GM23248 (cell line): ENCODE measurements around the gene MPZL3.

ENCODE experiments used
- EZH2 ChIP-seq: fragments of 200-600 bp; sonication (generic); IDR thresholded peaks from 2 replicates; pipeline ENCODE4 v1.6.1; 2018; ENCODE audit warnings: antibody characterized with exemption, mild to moderate bottlenecking; ENCODE audit not compliant: insufficient read depth, poor library complexity, severe bottlenecking
- EZH2phosphoT487 ChIP-seq: fragments of 200-600 bp; sonication (generic); IDR thresholded peaks from 2 replicates; pipeline ENCODE4 v1.6.1; 2018; ENCODE audit warnings: antibody characterized with exemption, moderate library complexity, mild to moderate bottlenecking, low read depth; ENCODE audit not compliant: insufficient read depth

- TF ChIP-seq EZH2 (no peak), EZH2phosphoT487 (no peak)
Observed at GRCh38 chr11:118234833-118235232, 17.3 kb downstream of the MPZL3 start.
